ENCODE data around the gene NFAT5. TPM values are rescaled to one million over a fixed set of nuclear protein-coding genes. Genes with fewer than 3 reads are reported as not detected.

NFAT5 gene
- total and polyA plus RNA-seq, 8 donors, result 3.7 to 23.6 (median 12.7) TPM

DNA sequence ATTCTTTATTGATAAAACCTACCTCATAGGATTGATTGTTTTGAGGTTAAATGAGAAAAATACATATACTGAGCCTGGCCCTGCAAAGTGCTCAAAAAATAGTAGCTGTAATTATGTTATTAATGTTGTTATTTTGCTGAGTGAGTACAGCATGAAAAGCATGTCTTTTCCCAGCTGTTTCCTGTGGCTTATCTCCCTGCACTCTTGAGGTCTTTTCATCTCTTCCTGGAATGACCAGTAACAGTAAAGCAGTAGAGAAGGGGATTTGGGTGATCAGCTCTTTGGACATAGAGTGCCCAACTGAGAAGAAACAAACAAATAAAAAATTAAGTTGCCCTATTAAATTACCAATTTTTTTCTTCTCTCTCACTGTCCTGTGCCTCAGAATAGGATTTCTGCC lies 53.7 kb downstream of the NFAT5 start:
- H3K27me3 ChIP-seq, result no peaks in the 10 kb centered on the region
- DNase-seq, result no peak
- FAIRE-seq, result no peak
- TF ChIP-seq, protein P1, sequence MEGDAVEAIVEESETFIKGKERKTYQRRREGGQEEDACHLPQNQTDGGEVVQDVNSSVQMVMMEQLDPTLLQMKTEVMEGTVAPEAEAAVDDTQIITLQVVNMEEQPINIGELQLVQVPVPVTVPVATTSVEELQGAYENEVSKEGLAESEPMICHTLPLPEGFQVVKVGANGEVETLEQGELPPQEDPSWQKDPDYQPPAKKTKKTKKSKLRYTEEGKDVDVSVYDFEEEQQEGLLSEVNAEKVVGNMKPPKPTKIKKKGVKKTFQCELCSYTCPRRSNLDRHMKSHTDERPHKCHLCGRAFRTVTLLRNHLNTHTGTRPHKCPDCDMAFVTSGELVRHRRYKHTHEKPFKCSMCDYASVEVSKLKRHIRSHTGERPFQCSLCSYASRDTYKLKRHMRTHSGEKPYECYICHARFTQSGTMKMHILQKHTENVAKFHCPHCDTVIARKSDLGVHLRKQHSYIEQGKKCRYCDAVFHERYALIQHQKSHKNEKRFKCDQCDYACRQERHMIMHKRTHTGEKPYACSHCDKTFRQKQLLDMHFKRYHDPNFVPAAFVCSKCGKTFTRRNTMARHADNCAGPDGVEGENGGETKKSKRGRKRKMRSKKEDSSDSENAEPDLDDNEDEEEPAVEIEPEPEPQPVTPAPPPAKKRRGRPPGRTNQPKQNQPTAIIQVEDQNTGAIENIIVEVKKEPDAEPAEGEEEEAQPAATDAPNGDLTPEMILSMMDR (IDR thresholded peaks at IDR 0.05), result no peak
- no peaks in the 10 kb centered on the region for H3K36me3 ChIP-seq
- no peaks in the 10 kb centered on the region for H3K9me3 ChIP-seq
- no peak overlapping the region for H3K27ac ChIP-seq
- ATAC-seq, result peak in 2 of 4 donors; percentile 45 to 53
- intact Hi-C loops (cut with DNase I), result no loop called here
- H3K4me1 ChIP-seq, result peaks cover 10 to 19% (median 17%) of the 10 kb centered on the region in 3 donors
- no peak overlapping the region for H3K4me3 ChIP-seq

DNA sequence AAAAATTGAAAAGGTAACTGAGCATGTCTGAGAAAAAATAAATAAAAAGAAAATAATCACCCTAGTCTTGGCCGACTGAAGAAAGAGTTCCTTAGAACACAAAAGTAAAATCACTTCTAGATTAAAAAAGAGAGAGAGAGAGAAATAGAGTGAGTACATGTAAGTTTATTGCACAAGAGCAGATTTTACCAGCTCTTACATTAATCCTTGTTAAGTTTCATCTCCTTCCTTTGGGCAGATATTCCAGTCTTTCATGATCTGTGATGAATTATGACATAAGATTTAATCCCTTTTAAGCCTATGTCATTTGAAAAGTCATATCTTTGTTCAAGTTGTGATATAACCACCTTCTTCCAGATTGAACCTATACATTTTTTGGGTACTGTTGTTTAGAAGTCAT lies 54.8 kb downstream of the NFAT5 start:
- intact Hi-C loops (cut with DNase I), result no loop called here
- no peak for ATAC-seq
- FAIRE-seq, result no peak
- Histone ChIP-seq H3K27ac (no peak overlapping the region), H3K4me3 (no peak overlapping the region), H3K36me3 (no peaks in the 10 kb centered on the region), H3K4me1 (peaks cover 10 to 19% (median 17%) of the 10 kb centered on the region in 3 donors), H3K9me3 (no peaks in the 10 kb centered on the region), H3K27me3 (no peaks in the 10 kb centered on the region)
- TF ChIP-seq, protein P1 (IDR thresholded peaks at IDR 0.05), result no peak
- DNase-seq, result no peak
- 30 to 40% methylated on average over 1 of the region's 1 CpG for WGBS, 2 donors

DNA sequence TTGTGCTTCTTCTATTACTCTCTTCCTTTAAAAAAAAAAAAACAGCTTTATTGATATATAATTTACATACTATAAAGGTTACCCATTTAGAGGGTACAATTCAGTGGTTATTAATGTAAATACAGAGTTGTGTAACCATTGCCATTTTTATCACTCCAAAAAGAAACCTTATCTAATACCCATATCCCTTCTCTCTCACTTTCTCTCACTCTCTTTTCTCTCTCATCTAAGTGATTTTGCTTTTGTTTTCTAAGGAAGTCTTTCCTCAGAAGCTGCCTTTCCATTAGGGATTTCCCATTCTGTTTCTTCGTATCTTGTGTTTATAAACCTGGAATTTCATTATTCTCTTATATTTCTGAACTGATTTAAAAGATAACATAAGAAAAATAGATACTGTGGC lies 55.5 kb downstream of the NFAT5 start:
- intact Hi-C loops (cut with DNase I), result no loop called here
- Histone ChIP-seq H3K27ac (no peak overlapping the region), H3K27me3 (no peaks in the 10 kb centered on the region), H3K36me3 (no peaks in the 10 kb centered on the region), H3K9me3 (no peaks in the 10 kb centered on the region), H3K4me1 (peaks cover 10 to 19% (median 17%) of the 10 kb centered on the region in 3 donors), H3K4me3 (no peak overlapping the region)
- 94 to 100% methylated on average over 1 of the region's 1 CpG for WGBS, 2 donors
- TF ChIP-seq, protein P1 (IDR thresholded peaks at IDR 0.05), result no peak
- DNase-seq (no peak), ATAC-seq (no peak), FAIRE-seq (no peak)

DNA sequence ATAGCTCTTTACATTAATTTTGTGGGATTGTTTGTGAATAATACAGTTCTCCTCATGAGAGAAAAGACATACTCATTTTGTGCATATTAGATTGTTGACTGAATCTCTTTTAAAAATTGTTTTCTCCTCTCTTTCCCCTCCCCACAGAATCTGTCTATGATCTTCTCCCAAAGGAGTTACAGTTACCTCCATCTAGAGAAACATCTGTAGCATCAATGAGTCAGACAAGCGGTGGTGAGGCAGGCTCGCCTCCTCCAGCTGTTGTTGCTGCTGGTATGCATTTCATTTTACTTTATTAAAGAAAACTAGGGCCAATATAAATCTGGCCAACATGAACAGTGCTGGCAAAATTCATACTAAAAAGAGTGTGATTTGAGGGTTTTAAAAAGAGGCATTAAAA lies 60.5 kb downstream of the NFAT5 start:
- WGBS, 2 donors, result 82 to 95% methylated on average over 2 of the region's 2 CpGs
- no peak overlapping the region for H3K27ac ChIP-seq
- DNase-seq, result no peak
- TF ChIP-seq, protein P1 (IDR thresholded peaks at IDR 0.05), result no peak
- no peaks in the 10 kb centered on the region for H3K36me3 ChIP-seq
- peak in 1 of 4 donors; percentile 34 for ATAC-seq
- H3K27me3 ChIP-seq, result no peaks in the 10 kb centered on the region
- H3K4me3 ChIP-seq, result no peak overlapping the region
- FAIRE-seq, result no peak
- intact Hi-C loops (cut with DNase I), result no loop called here
- H3K4me1 ChIP-seq, result peaks cover 0 to 8% (median 8%) of the 10 kb centered on the region in 3 donors
- no peaks in the 10 kb centered on the region for H3K9me3 ChIP-seq

DNA sequence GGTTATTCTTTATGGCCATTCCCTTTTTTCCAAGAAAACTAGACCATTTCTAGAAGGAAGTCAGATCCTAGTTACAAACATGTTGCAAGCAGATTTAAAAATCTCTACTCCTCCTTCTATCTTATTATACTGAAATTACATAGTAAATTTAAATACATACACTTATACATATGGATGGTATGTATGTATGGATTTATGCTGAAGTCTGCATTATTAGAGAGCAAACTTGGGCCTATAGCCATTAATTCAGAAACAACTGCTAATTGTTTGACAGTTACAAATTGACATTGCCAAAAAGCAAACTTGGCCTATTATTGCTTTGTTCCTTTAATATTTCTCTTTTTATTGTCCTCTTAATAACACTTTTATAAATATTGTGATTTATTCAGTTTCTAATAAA lies 67.1 kb downstream of the NFAT5 start:
- TF ChIP-seq, protein P1 (IDR thresholded peaks at IDR 0.05), result no peak
- DNase-seq (no peak), ATAC-seq (no peak), FAIRE-seq (no peak)
- no peak overlapping the region for H3K4me3 ChIP-seq
- no peaks in the 10 kb centered on the region for H3K4me1 ChIP-seq
- H3K36me3 ChIP-seq, result peaks cover 0 to 7% (median 0%) of the 10 kb centered on the region in 3 donors
- H3K9me3 ChIP-seq, result no peaks in the 10 kb centered on the region
- H3K27ac ChIP-seq, result no peak overlapping the region
- no peaks in the 10 kb centered on the region for H3K27me3 ChIP-seq
- intact Hi-C loops (cut with DNase I), result no loop called here

All from pancreas (tissue), 10 donors.